SK-N-SH treated with all-trans-retinoic acid at 6 μM for 48 hours (cell line): Measurements from ENCODE around the gene CFAP91.

Source experiments
- ISL1 ChIP-seq: fragments of 250-450 bp; sonication (Bioruptor Pico); IDR thresholded peaks from 2 replicates; pipeline ENCODE4 v2.1.2; 2022; ENCODE audit warnings: mild to moderate bottlenecking, moderate library complexity
- RARB ChIP-seq: fragments of 250-450 bp; sonication (Bioruptor Pico); IDR thresholded peaks from 2 replicates; pipeline ENCODE4 v1.8.0; 2021; ENCODE audit warnings: mild to moderate bottlenecking, moderate library complexity
- SNAI2 ChIP-seq: fragments of 250-450 bp; sonication (Bioruptor Pico); IDR thresholded peaks from 2 replicates; pipeline ENCODE4 v1.5.0; 2020; ENCODE audit warnings: mild to moderate bottlenecking, moderate library complexity
- ZFP3 ChIP-seq: fragments of 250-450 bp; sonication (Bioruptor Pico); IDR thresholded peaks from 2 replicates; pipeline ENCODE4 v1.5.0; 2020; ENCODE audit warnings: mild to moderate bottlenecking, moderate library complexity
- ZFP30 ChIP-seq: fragments of 450-650 bp; formaldehyde crosslinking; IDR thresholded peaks from 2 replicates; pipeline ENCODE4 v1.5.0; 2022; ENCODE audit warnings: mild to moderate bottlenecking, moderate library complexity
- ZNF70 ChIP-seq: fragments of 450-650 bp; formaldehyde crosslinking; IDR thresholded peaks from 2 replicates; pipeline ENCODE4 v1.5.0; 2020; ENCODE audit warnings: mild to moderate bottlenecking, moderate library complexity
- TF ChIP-seq, protein P1 (sequence below): fragments of 250-450 bp; sonication (Bioruptor Pico); IDR thresholded peaks from 2 replicates; pipeline ENCODE4 v1.8.0; 2021; ENCODE audit warnings: low read depth, mild to moderate bottlenecking, moderate library complexity, borderline replicate concordance
- TF ChIP-seq, protein P2 (sequence below): fragments of 250-450 bp; sonication (Bioruptor Pico); IDR thresholded peaks from 2 replicates; pipeline ENCODE4 v1.8.0; 2020; ENCODE audit warnings: mild to moderate bottlenecking, moderate library complexity, borderline replicate concordance
- TF ChIP-seq, protein P3 (sequence below): fragments of 250-450 bp; sonication (Bioruptor Pico); IDR thresholded peaks from 2 replicates; pipeline ENCODE4 v1.5.1; 2021; ENCODE audit warnings: mild to moderate bottlenecking, moderate library complexity

DNA sequence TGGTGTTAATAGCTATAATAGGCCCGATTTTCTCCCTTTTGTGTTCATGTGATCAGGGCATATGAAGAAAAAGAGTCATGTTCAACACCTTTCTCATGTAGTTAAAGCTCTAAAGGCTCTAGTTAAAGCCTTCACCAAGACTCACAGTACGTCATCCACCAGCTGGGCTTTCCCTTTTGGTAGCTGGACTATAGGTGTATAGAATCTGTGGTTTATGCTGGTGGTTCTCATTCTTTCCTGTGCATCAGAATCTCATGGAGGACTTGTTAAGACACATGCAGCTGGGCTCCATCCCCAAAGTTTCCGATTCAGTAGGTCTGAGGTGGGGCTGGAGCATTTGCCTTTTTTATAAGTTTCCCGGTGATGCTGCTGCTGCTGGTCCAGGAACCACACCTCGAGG, 31.0 kb downstream of the CFAP91 start:
- TF ChIP-seq ZFP3 (CRISPR knock-in tag), result no peak
- TF ChIP-seq, protein P1, sequence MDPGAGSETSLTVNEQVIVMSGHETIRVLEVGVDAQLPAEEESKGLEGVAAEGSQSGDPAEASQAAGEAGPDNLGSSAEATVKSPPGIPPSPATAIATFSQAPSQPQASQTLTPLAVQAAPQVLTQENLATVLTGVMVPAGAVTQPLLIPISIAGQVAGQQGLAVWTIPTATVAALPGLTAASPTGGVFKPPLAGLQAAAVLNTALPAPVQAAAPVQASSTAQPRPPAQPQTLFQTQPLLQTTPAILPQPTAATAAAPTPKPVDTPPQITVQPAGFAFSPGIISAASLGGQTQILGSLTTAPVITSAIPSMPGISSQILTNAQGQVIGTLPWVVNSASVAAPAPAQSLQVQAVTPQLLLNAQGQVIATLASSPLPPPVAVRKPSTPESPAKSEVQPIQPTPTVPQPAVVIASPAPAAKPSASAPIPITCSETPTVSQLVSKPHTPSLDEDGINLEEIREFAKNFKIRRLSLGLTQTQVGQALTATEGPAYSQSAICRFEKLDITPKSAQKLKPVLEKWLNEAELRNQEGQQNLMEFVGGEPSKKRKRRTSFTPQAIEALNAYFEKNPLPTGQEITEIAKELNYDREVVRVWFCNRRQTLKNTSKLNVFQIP (CRISPR knock-in tag), result no peak
- TF ChIP-seq SNAI2, result no peak
- no peak for TF ChIP-seq ISL1 (CRISPR knock-in tag)
- TF ChIP-seq, protein P2, sequence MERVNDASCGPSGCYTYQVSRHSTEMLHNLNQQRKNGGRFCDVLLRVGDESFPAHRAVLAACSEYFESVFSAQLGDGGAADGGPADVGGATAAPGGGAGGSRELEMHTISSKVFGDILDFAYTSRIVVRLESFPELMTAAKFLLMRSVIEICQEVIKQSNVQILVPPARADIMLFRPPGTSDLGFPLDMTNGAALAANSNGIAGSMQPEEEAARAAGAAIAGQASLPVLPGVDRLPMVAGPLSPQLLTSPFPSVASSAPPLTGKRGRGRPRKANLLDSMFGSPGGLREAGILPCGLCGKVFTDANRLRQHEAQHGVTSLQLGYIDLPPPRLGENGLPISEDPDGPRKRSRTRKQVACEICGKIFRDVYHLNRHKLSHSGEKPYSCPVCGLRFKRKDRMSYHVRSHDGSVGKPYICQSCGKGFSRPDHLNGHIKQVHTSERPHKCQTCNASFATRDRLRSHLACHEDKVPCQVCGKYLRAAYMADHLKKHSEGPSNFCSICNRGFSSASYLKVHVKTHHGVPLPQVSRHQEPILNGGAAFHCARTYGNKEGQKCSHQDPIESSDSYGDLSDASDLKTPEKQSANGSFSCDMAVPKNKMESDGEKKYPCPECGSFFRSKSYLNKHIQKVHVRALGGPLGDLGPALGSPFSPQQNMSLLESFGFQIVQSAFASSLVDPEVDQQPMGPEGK (CRISPR knock-in tag), result no peak
- TF ChIP-seq, protein P3, sequence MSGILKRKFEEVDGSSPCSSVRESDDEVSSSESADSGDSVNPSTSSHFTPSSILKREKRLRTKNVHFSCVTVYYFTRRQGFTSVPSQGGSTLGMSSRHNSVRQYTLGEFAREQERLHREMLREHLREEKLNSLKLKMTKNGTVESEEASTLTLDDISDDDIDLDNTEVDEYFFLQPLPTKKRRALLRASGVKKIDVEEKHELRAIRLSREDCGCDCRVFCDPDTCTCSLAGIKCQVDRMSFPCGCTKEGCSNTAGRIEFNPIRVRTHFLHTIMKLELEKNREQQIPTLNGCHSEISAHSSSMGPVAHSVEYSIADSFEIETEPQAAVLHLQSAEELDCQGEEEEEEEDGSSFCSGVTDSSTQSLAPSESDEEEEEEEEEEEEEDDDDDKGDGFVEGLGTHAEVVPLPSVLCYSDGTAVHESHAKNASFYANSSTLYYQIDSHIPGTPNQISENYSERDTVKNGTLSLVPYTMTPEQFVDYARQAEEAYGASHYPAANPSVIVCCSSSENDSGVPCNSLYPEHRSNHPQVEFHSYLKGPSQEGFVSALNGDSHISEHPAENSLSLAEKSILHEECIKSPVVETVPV (CRISPR knock-in tag), result no peak
- TF ChIP-seq ZFP30, result no peak
- no peak for TF ChIP-seq RARB (CRISPR knock-in tag)
- no peak for TF ChIP-seq ZNF70 (CRISPR knock-in tag)
